Keratinocyte (primary cell): ENCODE results near the gene MEF2A. TPM values are rescaled to one million over a fixed set of nuclear protein-coding genes. Genes with fewer than 3 reads are reported as not detected.
"Not testable (repeated sequence)": the region's sequence is repeated elsewhere in the genome, so short reads cannot be mapped to it uniquely, and the experiment has no call there.

Source experiments
- DNase-seq: peaks from one replicate; pipeline ENCODE4 v3.0.0-alpha.2; 2011; ENCODE audit warnings: low read depth, missing footprints, low spot score
- FAIRE-seq: peaks from 2 replicates; lab custom pipeline; 2011; peaks lifted over from hg19 to GRCh38; lab: Jason Lieb, UNC
- H2AFZ ChIP-seq: 2 replicates; pipeline ENCODE4 v1.6.0; 2012; ENCODE audit warnings: low read length, control low read depth, inconsistent platforms; ENCODE audit not compliant: control insufficient read depth
- H3K27ac ChIP-seq: 2 replicates; pipeline ENCODE4 v1.5.1; 2011; ENCODE audit warnings: low read length; ENCODE audit not compliant: control insufficient read depth, insufficient read depth
- H3K27me3 ChIP-seq: 3 replicates; pipeline ENCODE4 v1.6.0; 2011; ENCODE audit warnings: low read length; ENCODE audit not compliant: control insufficient read depth, insufficient read depth; ENCODE audit errors: extremely low read depth
- H3K36me3 ChIP-seq, 2 experiments: 2 replicates in 1 of 2; 3 replicates in 1 of 2; pipeline ENCODE4 v1.5.1; 2011; ENCODE audit warnings: low read length in 2 of 2, mild to moderate bottlenecking in 1 of 2; ENCODE audit not compliant: control insufficient read depth in 2 of 2, insufficient read depth in 2 of 2; ENCODE audit errors: extremely low read depth in 1 of 2
- H3K4me1 ChIP-seq: 3 replicates; pipeline ENCODE4 v1.5.1; 2011; ENCODE audit warnings: low read length; ENCODE audit not compliant: control insufficient read depth, insufficient read depth; ENCODE audit errors: extremely low read depth
- H3K4me2 ChIP-seq: 3 replicates; pipeline ENCODE4 v1.6.0; 2011; ENCODE audit warnings: low read depth, low read length; ENCODE audit not compliant: control insufficient read depth, insufficient read depth; ENCODE audit errors: extremely low read depth
- H3K4me3 ChIP-seq, 3 experiments: fragments of 200-600 bp in 1 of 3; sonication (generic) in 1 of 3; 2 replicates in 2 of 3; 3 replicates in 1 of 3; pipeline ENCODE4 v1.5.1; 2011 to 2016; ENCODE audit warnings: low read length in 3 of 3, mild to moderate bottlenecking in 3 of 3, control low read depth in 2 of 3, inconsistent platforms in 1 of 3, low read depth in 1 of 3, mixed read lengths in 1 of 3, mixed run types in 1 of 3, moderate library complexity in 1 of 3; ENCODE audit not compliant: control insufficient read depth in 2 of 3, insufficient read depth in 2 of 3; ENCODE audit errors: extremely low read depth in 1 of 3
- H3K79me2 ChIP-seq: 2 replicates; pipeline ENCODE4 v1.6.0; 2012; ENCODE audit warnings: low read length; ENCODE audit not compliant: control insufficient read depth, insufficient read depth
- H3K9ac ChIP-seq: 3 replicates; pipeline ENCODE4 v1.6.0; 2011; ENCODE audit warnings: low read length; ENCODE audit not compliant: control insufficient read depth, insufficient read depth; ENCODE audit errors: extremely low read depth
- H3K9me1 ChIP-seq: 3 replicates; pipeline ENCODE4 v1.6.0; 2011; ENCODE audit warnings: low read length; ENCODE audit not compliant: control insufficient read depth, insufficient read depth; ENCODE audit errors: extremely low read depth
- H3K9me3 ChIP-seq: 2 replicates; pipeline ENCODE4 v1.5.1; 2012; ENCODE audit warnings: low read depth, low read length; ENCODE audit not compliant: control insufficient read depth
- H4K20me1 ChIP-seq: 3 replicates; pipeline ENCODE4 v1.6.0; 2011; ENCODE audit warnings: low read length; ENCODE audit not compliant: control insufficient read depth, insufficient read depth; ENCODE audit errors: extremely low read depth
- CTCF ChIP-seq, 3 experiments: IDR thresholded peaks in 1 of 3; conservative IDR thresholded peaks in 1 of 3; optimal IDR thresholded peaks in 1 of 3; 2 replicates in 2 of 3; 3 replicates in 1 of 3; pipeline versions ENCODE3 to v1.5.1; 2011; ENCODE audit warnings: low read length in 3 of 3, mild to moderate bottlenecking in 3 of 3, moderate library complexity in 2 of 3, control low read depth in 1 of 3, inconsistent platforms in 1 of 3; ENCODE audit not compliant: insufficient read depth in 2 of 3; ENCODE audit errors: extremely low read depth in 1 of 3
- EZH2 ChIP-seq: IDR thresholded peaks from one replicate; pipeline ENCODE4 v1.6.1; 2012; ENCODE audit warnings: inconsistent platforms, mild to moderate bottlenecking, low read length, moderate library complexity
- dilution Hi-C: fragments of 300-500 bp; cut with MboI; formaldehyde crosslinking; loops from one replicate; pipeline ENCODE4 v1.7.0; 2020; ENCODE audit warnings: low sequenced_read_pairs; ENCODE audit not compliant: extremely low pct_ligation_motif_present
- polyA plus RNA-seq, 5 experiments: library from polyadenylated mRNA; depleted of rRNA in 3 of 5; stranded (reverse) in 3 of 5; stranded (forward) in 1 of 5; unstranded in 1 of 5; fragments of >200 nt; gene quantifications; 1 replicate in 1 of 5; 2 replicates in 3 of 5; 3 replicates in 1 of 5; pipeline versions ENCODE4 v1.2.1 to v1.2.3, GENCODE V29; 2011 to 2012; ENCODE audit warnings: missing spikeins in 2 of 5, low read depth in 1 of 5, low replicate concordance in 1 of 5

Gene MEF2A
- polyA plus RNA-seq, 1 donor (not counting 4 experiments of a cell fraction or from before 2014, with no cell fraction given): 27.4 TPM

GRCh38 chr15:99745370-99746086 is 179.7 kb downstream of the MEF2A start:
- Histone ChIP-seq H3K9ac (no peak overlapping the region), H4K20me1 (no peaks in the 10 kb centered on the region), H3K9me1 (no peaks in the 10 kb centered on the region), H3K36me3 (no peaks in the 10 kb centered on the region), H2AFZ (no peak overlapping the region), H3K27ac (no peak overlapping the region), H3K27me3 (no peaks in the 10 kb centered on the region), H3K9me3 (no peaks in the 10 kb centered on the region), H3K4me3 (no peak overlapping the region), H3K79me2 (no peaks in the 10 kb centered on the region), H3K4me1 (no peaks in the 10 kb centered on the region), H3K4me2 (no peak overlapping the region)
- DNase-seq (no peak), FAIRE-seq (no peak)
- dilution Hi-C loops: no loop called here
- no peak for TF ChIP-seq CTCF (optimal IDR thresholded peaks at IDR 0.05 in 1 of 3, IDR thresholded peaks at IDR 0.05 in 1 of 3, conservative IDR thresholded peaks at IDR 0.05 in 1 of 3; ENCODE audit: extremely low read depth in 1 of 3, insufficient read depth in 2 of 3, low read length in 3 of 3)
- no peak for TF ChIP-seq EZH2

DNA sequence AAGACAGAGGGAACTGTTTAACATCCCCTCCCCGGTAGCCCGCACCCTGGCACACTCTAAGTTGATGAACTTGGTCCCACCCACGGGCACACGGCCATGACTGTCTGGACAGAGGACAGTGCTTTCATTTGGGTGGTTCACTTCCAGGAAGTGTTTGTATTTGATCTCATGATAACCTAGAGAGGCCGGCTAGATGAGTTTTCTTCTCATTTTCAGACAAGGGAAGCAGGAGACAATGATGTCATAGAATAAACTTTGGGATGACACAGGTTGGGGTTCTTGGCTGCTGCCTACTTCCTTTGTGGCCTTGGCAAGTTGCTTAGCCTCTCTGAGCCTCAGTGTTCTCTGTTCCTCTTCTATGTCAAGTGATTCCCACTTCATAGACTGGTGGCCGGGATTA is 183.6 kb downstream of the MEF2A start:
- FAIRE-seq (no peak), DNase-seq (no peak)
- no peaks in the 10 kb centered on the region for H3K9me3 ChIP-seq
- H3K27ac ChIP-seq: no peak overlapping the region
- no peaks in the 10 kb centered on the region for H3K36me3 ChIP-seq
- H3K4me3 ChIP-seq: no peak overlapping the region
- H3K9me1 ChIP-seq: no peaks in the 10 kb centered on the region
- dilution Hi-C loops: no loop called here
- H2AFZ ChIP-seq: no peak overlapping the region
- no peaks in the 10 kb centered on the region for H4K20me1 ChIP-seq
- no peak overlapping the region for H3K9ac ChIP-seq
- peaks cover 6% of the 10 kb centered on the region for H3K27me3 ChIP-seq
- TF ChIP-seq CTCF (optimal IDR thresholded peaks at IDR 0.05 in 1 of 3, IDR thresholded peaks at IDR 0.05 in 1 of 3, conservative IDR thresholded peaks at IDR 0.05 in 1 of 3; ENCODE audit: extremely low read depth in 1 of 3, insufficient read depth in 2 of 3, low read length in 3 of 3) (no peak), EZH2 (no peak)
- no peaks in the 10 kb centered on the region for H3K4me1 ChIP-seq
- H3K79me2 ChIP-seq: no peaks in the 10 kb centered on the region
- no peak overlapping the region for H3K4me2 ChIP-seq

GRCh38 chr15:99750326-99750725 is 184.5 kb downstream of the MEF2A start:
- FAIRE-seq, H3K9me1 ChIP-seq, DNase-seq, H3K36me3 ChIP-seq, H3K79me2 ChIP-seq, H3K4me1 ChIP-seq, H3K4me3 ChIP-seq, H3K9me3 ChIP-seq, H3K4me2 ChIP-seq, H2AFZ ChIP-seq, H3K9ac ChIP-seq, H3K27me3 ChIP-seq, dilution Hi-C loops, H4K20me1 ChIP-seq, H3K27ac ChIP-seq: not testable (repeated sequence)
